AG04450 (cell line): ENCODE data around the gene NPHP3. TPM values are rescaled to one million over a fixed set of nuclear protein-coding genes. Genes with fewer than 3 reads are reported as not detected.

Source experiments
- CTCF ChIA-PET: fragments of 300-600, 350-600 bp; formaldehyde crosslinking; extraction: SDS; loops from one replicate; lab custom pipeline; 2022; ENCODE audit warnings: antibody characterized with exemption, inconsistent platforms; lab: Charles Lee
- POLR2A ChIA-PET: fragments of 350-600 bp; formaldehyde crosslinking; extraction: SDS; loops from one replicate; lab custom pipeline; 2021; ENCODE audit warnings: antibody characterized with exemption, inconsistent platforms; lab: Yijun Ruan, JAX
- DNase-seq: peaks from one replicate; pipeline ENCODE4 v3.0.0-alpha.2; 2011; ENCODE audit warnings: low read depth, low spot score
- H3K27ac ChIP-seq: one replicate; pipeline ENCODE4 v1.5.1; 2012; ENCODE audit warnings: low read depth, low read length, control low read depth
- H3K27me3 ChIP-seq: one replicate; pipeline ENCODE4 v1.6.0; 2012; ENCODE audit warnings: low read length; ENCODE audit not compliant: control insufficient read depth, insufficient read depth
- H3K4me3 ChIP-seq: 2 replicates; pipeline ENCODE4 v1.5.1; 2011; ENCODE audit warnings: mild to moderate bottlenecking, low read depth, low read length, control low read depth
- H3K9me3 ChIP-seq: 2 replicates; pipeline ENCODE4 v1.5.1; 2012; ENCODE audit warnings: low read length; ENCODE audit not compliant: control insufficient read depth, insufficient read depth
- polyA plus RNA-seq: library from polyadenylated mRNA; depleted of rRNA; stranded (reverse); fragments of >200 nt; gene quantifications from 2 replicates; pipeline ENCODE4 v1.2.3, GENCODE V29; 2011
- TF ChIP-seq, protein P1 (sequence below): IDR thresholded peaks from 2 replicates; pipeline ENCODE4 v1.5.1; 2011; ENCODE audit warnings: low read depth, low read length, control low read depth, inconsistent platforms

The NPHP3 gene
- polyA plus RNA-seq, 1 experiment: 40.4 TPM

DNA sequence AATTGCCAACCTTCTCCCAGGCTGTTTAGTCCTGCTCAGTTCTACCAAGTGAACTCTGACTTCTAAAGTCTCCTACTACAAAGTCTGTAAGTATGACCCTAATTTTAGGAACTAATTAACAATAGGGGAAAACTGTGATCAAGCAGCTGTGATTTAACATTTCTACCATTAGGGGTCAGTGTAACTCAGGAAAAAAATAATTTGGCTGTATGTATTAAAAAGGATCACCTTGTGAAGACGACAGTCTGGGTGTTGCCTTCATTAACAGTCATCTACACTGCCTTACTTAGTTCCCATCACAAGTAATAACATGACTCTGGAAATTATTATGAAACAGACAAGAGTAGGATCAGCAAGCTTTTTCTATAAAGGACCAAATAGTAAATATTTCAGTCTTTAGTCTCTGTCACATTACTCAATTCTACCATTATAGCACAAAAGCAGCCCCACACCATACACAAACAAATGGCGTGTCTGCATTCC is 4.2 kb upstream of the NPHP3 start:
- Histone ChIP-seq H3K9me3 (no peaks in the 10 kb centered on the region), H3K4me3 (no peak overlapping the region), H3K27ac (no peak overlapping the region), H3K27me3 (no peaks in the 10 kb centered on the region)
- ChIA-PET POLR2A (no interaction called here), CTCF (interaction anchor here (0.6 to 5.3 kb wide), 55 partner anchors 8 to 1486 kb away, joined by 3 to 41 read pairs (median 4); partner anchors contain the start of genes TMEM108 and TOPBP1)
- TF ChIP-seq, protein P1, sequence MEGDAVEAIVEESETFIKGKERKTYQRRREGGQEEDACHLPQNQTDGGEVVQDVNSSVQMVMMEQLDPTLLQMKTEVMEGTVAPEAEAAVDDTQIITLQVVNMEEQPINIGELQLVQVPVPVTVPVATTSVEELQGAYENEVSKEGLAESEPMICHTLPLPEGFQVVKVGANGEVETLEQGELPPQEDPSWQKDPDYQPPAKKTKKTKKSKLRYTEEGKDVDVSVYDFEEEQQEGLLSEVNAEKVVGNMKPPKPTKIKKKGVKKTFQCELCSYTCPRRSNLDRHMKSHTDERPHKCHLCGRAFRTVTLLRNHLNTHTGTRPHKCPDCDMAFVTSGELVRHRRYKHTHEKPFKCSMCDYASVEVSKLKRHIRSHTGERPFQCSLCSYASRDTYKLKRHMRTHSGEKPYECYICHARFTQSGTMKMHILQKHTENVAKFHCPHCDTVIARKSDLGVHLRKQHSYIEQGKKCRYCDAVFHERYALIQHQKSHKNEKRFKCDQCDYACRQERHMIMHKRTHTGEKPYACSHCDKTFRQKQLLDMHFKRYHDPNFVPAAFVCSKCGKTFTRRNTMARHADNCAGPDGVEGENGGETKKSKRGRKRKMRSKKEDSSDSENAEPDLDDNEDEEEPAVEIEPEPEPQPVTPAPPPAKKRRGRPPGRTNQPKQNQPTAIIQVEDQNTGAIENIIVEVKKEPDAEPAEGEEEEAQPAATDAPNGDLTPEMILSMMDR: peak; percentile 70
- no peak for DNase-seq

DNA sequence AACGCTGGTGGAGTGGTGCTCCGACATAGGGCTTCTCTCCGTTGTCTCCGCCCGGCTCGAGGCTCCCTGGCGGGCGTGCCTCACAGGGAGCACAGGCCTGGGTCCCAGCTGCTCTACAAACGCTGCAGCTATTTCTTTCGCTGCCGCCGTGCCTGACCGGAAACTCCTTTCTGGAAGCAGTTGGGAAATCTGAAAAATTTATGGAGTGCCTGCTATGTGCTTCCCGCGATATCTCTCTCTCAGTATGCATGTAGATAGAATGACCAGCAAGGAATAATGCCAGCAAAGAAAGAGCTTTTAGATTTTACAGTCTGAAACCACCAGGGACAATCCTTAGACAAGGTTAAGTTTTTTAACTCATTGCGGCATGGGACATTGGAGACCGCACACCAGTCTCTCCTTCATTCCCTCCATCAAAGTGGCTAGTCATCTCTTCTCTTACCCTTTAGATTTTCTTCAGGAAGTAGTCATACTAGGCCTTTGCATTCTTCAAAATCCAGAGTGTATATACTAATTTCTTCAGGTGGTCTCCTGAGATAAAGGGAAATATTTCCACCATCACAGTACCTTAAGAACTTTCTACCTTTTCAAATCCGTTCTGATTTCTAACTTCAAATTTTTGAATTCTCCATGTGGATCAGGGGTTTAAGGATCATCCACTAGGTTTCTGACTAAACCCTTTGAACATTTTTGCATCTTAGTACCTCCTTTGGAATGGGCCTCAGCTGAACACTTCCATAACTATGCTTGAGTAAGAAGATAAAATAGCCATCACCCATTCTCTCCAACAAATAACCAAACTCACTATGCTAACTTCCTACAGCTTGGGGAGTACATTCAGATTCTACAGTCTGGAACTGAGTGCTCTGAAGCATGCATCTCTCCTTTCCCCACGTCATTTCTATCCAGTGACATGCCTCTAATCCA is 1.1 kb upstream of the NPHP3 start:
- no peak for DNase-seq
- TF ChIP-seq, protein P1: no peak
- Histone ChIP-seq H3K27ac (peak overlapping the region; percentile 79), H3K9me3 (no peaks in the 10 kb centered on the region), H3K4me3 (peak overlapping the region; percentile 80), H3K27me3 (no peaks in the 10 kb centered on the region)
- ChIA-PET CTCF (interaction anchor here (0.6 to 1.0 kb wide), 2 partner anchors 9 to 701 kb away, joined by 3 to 6 read pairs; no protein-coding TSS in a partner anchor), POLR2A (interaction anchor here (0.5 kb wide), 1 partner anchor 1763 kb away, joined by 6 read pairs; the partner anchor contains the start of genes ANAPC13 and CEP63)

DNA sequence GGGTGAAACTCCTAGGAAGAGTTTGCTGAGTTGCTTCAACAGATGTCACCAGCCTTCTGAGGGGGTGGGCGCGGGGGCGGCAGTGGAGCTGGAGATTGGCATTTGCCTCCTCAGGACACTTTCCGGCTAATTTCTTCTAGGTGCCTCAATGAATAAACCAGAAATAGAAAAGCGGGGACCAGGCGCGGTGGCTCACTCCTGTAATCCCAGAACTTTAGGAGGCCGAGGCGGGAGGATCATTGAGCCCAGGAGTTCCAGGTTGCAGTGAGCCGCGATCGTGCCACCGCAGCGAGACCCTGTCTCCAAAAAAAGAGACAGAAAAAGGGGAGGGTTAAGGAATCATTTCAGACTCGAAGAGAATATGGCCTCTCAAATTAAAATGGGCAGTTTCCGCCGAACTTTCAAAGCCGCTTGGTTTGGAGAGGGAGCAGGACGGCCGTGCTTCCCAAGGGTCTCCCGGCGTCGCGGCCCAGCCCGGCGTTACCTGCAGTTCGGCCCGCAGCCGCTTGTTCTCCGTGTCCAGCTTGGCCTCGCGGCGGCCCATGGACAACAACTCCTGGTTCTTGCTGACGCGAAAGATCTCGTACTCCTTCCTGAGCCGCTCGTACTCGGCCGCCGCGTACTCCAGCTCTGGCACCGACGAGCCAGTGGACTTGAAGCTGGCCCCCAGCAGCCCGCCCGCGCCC is 587 bp downstream of the NPHP3 start:
- POLR2A ChIA-PET: no interaction called here

DNA sequence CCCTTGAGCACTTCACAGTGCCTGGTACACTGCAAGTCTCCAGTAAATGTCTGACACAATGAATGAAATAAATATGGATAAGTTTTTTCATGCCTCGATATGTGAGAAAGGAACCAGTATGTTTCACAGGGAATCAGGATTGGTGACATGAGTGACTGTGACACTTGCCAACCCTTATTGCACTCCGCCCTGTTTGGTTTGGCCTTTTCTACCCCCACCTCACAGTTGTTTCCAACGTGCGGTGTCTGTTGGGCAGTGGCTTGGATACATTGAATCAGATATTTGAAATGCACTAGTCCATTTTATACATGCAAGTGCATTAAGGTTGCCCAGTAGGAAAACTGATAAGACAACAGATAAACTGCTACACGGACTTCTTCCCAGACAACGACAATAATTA is 2.0 kb downstream of the NPHP3 start:
- CTCF ChIA-PET: interaction anchor here (1.0 kb wide), 1 partner anchor 11 kb away, joined by 3 read pairs; no protein-coding TSS in a partner anchor

More for the DNA sequence above, 587 bp downstream of the NPHP3 start:
- no peak for DNase-seq
- Histone ChIP-seq H3K4me3 (peak overlapping the region; percentile 77), H3K27ac (peak overlapping the region; percentile 72), H3K9me3 (no peaks in the 10 kb centered on the region), H3K27me3 (no peaks in the 10 kb centered on the region)
- TF ChIP-seq, protein P1: peak; percentile 38
- CTCF ChIA-PET: no interaction called here

More for the DNA sequence above, 2.0 kb downstream of the NPHP3 start:
- DNase-seq: no peak
- TF ChIP-seq, protein P1: no peak
- H3K27ac ChIP-seq: no peak overlapping the region
- peak overlapping the region; percentile 33 for H3K4me3 ChIP-seq
- no peaks in the 10 kb centered on the region for H3K27me3 ChIP-seq
- POLR2A ChIA-PET: no interaction called here
- H3K9me3 ChIP-seq: no peaks in the 10 kb centered on the region
